Measurements from ENCODE around the gene KLHL22.

KLHL22 gene

DNA sequence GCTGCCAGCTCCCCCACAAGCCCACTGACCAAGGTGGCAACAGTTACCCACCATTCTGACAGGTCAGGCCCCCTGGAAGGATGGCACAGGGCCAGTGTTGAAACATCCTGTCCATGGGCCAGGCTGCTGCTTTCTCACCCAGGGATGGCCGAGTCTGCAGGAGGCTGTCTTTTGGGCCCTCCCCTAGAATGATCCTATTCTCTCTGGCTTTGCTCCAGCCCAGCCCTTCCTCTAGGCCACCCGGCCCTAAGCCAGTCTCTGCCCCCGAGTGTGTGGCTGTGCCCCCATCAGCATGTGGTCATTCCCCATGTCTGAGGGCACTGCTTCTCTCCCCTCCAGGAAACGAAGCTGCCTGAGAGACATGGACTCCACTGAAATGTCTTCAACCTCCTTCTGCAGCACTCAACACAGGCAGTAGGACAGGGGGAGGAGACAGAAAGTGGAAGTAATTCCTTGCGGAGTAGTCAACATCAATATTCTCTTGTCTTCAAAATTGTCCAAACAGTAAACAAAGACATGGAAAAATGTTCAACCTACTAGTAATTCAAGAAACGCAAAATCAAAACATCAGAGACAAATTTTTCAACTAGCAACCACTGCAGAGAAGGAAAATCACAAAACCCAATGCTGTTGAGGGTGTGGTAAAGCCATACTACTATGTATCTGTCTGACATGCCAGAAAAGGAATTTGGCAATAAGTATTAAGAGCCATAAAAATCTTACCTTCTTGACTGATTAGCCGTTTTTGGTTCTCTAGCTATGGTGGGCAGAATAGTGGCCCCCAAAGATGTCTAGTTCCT, 52.9 kb downstream of the KLHL22 start:
- H3K4me2 ChIP-seq, result no peak overlapping the region
- H3K27me3 ChIP-seq (ENCODE audit: insufficient read depth, low read depth), result no peaks in the 10 kb centered on the region
- H3K27ac ChIP-seq, result no peak overlapping the region
- H3K4me1 ChIP-seq (ENCODE audit: low read depth, poor library complexity, severe bottlenecking), result no peaks in the 10 kb centered on the region
- no peak overlapping the region for H2AFZ ChIP-seq (ENCODE audit: low read depth)
- TF ChIP-seq CTCF (conservative IDR thresholded peaks at IDR 0.05; ENCODE audit: low read depth, low read length), result no peak
- no peaks in the 10 kb centered on the region for H3K36me3 ChIP-seq (ENCODE audit: insufficient read depth)
- H4K20me1 ChIP-seq (ENCODE audit: insufficient read depth), result no peaks in the 10 kb centered on the region
- no peak overlapping the region for H3K4me3 ChIP-seq (IDR thresholded peaks at IDR 0.05; ENCODE audit: insufficient read depth, low read depth, low read length)
- no peak overlapping the region for H3K9ac ChIP-seq
- H3K79me2 ChIP-seq (ENCODE audit: insufficient read depth, low read depth), result no peaks in the 10 kb centered on the region

DNA sequence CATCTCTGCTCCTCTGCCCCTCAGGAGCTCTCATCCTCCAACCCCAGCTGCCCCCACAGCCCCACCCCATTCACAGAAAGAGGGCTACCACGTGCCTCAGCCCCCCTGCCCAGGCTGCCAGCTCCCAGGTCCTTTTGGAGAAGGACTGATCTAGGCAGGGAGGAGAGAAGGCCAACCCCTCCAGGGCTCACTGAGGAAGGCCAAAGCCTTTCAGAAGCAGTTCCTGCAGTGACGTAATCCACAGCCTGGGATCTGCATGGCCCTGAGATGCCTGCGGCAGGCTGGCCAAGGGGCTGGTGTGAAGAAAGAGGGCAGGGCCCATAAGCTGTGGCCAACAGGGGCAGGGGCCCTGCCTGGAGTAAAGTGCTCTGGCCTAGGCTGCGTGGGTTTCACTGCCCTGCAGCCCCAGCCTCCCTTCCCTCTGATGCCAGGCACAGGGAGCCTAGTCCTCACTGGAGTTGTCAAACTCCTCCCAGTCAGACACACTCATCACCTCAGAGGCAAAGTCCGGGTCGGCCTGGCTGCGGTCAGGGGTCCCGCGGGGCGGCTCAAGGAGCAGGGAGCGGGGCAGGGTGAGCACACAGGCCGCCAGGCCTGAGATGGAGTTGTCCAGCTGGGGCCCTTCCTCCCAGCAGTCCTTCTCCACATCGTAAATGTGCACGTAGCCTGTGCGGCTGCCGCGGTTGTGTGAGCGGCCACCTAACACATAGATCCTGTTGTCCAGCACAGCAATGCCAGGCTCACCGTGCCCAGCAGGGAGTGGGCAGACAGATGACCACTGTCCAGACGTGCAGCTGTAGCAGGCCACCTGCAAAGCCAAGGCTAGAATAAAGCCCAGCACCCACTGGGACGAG, 53.7 kb downstream of the KLHL22 start:
- Histone ChIP-seq H2AFZ (ENCODE audit: low read depth) (no peak overlapping the region), H4K20me1 (ENCODE audit: insufficient read depth) (no peaks in the 10 kb centered on the region), H3K4me2 (no peak overlapping the region), H3K27ac (no peak overlapping the region), H3K9ac (no peak overlapping the region), H3K27me3 (ENCODE audit: insufficient read depth, low read depth) (0 out of 2 replicates have a peak, but pooled peaks cover 3% of the 10 kb centered on the region), H3K4me3 (IDR thresholded peaks at IDR 0.05; ENCODE audit: insufficient read depth, low read depth, low read length) (no peak overlapping the region), H3K4me1 (ENCODE audit: low read depth, poor library complexity, severe bottlenecking) (no peaks in the 10 kb centered on the region), H3K79me2 (ENCODE audit: insufficient read depth, low read depth) (no peaks in the 10 kb centered on the region), H3K36me3 (ENCODE audit: insufficient read depth) (no peaks in the 10 kb centered on the region)
- TF ChIP-seq CTCF (conservative IDR thresholded peaks at IDR 0.05; ENCODE audit: low read depth, low read length), result no peak

DNA sequence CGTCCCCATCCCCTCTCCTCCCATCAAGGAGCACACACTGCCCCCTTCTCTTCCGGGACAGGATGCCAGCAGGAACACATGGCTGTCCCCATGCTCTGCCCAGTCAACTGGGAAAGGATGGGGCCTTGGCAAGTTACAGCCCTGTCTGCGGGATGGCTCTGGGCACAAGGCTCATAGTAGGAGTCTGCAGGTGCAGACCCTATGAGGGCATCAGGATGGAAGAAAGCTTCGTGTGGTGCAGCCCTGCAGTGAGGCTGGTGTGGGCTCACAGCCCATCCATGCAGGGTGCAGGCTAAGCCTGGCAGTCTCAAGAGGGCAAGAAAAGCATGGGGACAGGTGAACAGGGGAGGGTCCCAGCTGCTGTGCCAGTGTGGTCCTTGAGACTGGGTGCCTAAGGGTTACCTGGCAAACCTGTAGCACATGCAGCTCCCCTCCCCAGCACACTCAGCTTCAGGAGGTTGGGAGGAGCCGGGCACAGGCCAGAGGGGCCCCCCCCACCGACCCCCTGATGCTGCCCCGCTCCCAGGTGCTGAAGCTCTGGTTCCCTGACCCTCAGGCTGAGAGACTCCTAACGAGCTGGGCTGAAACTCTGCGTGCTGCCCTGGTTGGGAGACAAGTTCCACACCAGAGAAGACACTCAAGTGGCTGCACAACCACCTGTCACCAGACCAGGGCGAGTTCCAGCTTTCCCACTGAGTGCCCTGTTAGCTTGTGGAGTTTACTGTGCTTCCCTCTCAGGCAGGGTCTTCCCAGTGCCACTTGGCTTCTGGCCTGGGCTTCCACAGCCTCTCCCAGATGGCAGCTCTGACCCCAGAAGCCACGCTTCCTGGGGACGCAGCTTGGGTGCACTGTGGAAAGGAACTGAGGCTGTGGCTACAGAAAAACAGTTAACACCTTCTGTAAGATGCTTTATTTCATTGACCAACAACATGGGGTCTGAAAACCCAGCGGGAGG, 54.7 kb downstream of the KLHL22 start:
- Histone ChIP-seq H3K9ac (no peak overlapping the region), H3K4me1 (ENCODE audit: low read depth, poor library complexity, severe bottlenecking) (no peaks in the 10 kb centered on the region), H3K36me3 (ENCODE audit: insufficient read depth) (no peaks in the 10 kb centered on the region), H3K27me3 (ENCODE audit: insufficient read depth, low read depth) (0 out of 2 replicates have a peak, but pooled peaks cover 3% of the 10 kb centered on the region), H3K4me3 (IDR thresholded peaks at IDR 0.05; ENCODE audit: insufficient read depth, low read depth, low read length) (no peak overlapping the region), H3K79me2 (ENCODE audit: insufficient read depth, low read depth) (no peaks in the 10 kb centered on the region), H2AFZ (ENCODE audit: low read depth) (no peak overlapping the region), H3K4me2 (no peak overlapping the region), H4K20me1 (ENCODE audit: insufficient read depth) (no peaks in the 10 kb centered on the region), H3K27ac (no peak overlapping the region)
- no peak for TF ChIP-seq CTCF (conservative IDR thresholded peaks at IDR 0.05; ENCODE audit: low read depth, low read length)

DNA sequence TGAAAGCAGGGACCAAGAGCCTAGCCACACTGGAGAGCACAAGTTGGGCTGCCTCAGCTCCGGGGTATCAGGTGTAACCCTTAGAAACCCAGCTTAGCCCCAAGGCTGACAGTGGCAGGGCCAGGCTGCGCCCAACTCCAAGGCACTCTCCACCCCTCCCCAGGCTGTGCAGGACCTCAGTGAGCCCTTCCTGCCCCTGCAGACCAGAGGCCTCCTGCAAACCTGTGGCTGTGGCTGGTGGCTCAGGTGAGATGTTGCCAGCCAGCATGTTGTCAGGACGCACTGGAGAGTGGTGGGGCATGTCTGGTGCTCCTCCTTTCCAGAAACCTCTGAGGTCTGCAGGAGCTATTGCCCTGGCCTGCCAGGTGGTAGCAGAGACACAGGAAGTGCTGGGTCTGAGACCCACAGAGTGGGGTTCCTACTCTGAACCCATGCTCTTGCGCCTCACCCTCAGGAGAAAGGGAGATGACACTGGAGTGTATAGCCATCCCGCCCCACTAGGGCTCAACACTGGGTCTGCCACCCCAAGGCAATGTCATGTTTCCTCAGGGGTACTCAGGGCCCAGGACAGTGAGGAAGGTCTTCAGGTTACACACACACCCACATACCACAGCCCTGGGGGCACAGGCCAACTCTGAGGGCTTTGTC, 55.5 kb downstream of the KLHL22 start:
- H2AFZ ChIP-seq (ENCODE audit: low read depth), result no peak overlapping the region
- H3K4me3 ChIP-seq (IDR thresholded peaks at IDR 0.05; ENCODE audit: insufficient read depth, low read depth, low read length), result no peak overlapping the region
- no peak overlapping the region for H3K4me2 ChIP-seq
- no peaks in the 10 kb centered on the region for H3K36me3 ChIP-seq (ENCODE audit: insufficient read depth)
- H4K20me1 ChIP-seq (ENCODE audit: insufficient read depth), result no peaks in the 10 kb centered on the region
- peaks cover 7% of the 10 kb centered on the region; the same call in 1 of the 2 replicates for H3K27me3 ChIP-seq (ENCODE audit: insufficient read depth, low read depth)
- no peaks in the 10 kb centered on the region for H3K4me1 ChIP-seq (ENCODE audit: low read depth, poor library complexity, severe bottlenecking)
- H3K79me2 ChIP-seq (ENCODE audit: insufficient read depth, low read depth), result no peaks in the 10 kb centered on the region
- TF ChIP-seq CTCF (conservative IDR thresholded peaks at IDR 0.05; ENCODE audit: low read depth, low read length), result no peak
- no peak overlapping the region for H3K27ac ChIP-seq
- no peak overlapping the region for H3K9ac ChIP-seq

Data from KMS-11 (cell line).